HL-60 (cell line): ENCODE data around the gene SORL1.

Source experiments
- DNase-seq, 2 experiments: peaks; one replicate each; pipeline ENCODE4 v3.0.0-alpha.2; 2010 to 2020; ENCODE audit warnings: low read depth in 1 of 2, low spot score in 1 of 2
- H3K27ac ChIP-seq: fragments of 250-450 bp; sonication (Bioruptor Pico); replicated peaks from 2 replicates; pipeline ENCODE4 v1.5.1; 2020; ENCODE audit warnings: mild to moderate bottlenecking, moderate library complexity
- H3K27me3 ChIP-seq: fragments of 250-450 bp; sonication (Bioruptor Pico); 2 replicates; pipeline ENCODE4 v1.5.1; 2021; ENCODE audit warnings: mild to moderate bottlenecking, moderate library complexity; ENCODE audit not compliant: insufficient read depth, poor library complexity, severe bottlenecking
- H3K4me3 ChIP-seq: replicated peaks from 2 replicates; pipeline ENCODE4 v1.5.1; 2011; ENCODE audit warnings: mild to moderate bottlenecking, control low read depth, low read length; ENCODE audit not compliant: insufficient read depth
- GABPA ChIP-seq: IDR thresholded peaks from 2 replicates; pipeline ENCODE4 v1.6.1; 2012; ENCODE audit warnings: low read depth
- POLR2AphosphoS5 ChIP-seq: IDR thresholded peaks from 2 replicates; pipeline ENCODE4 v1.6.1; 2012; ENCODE audit warnings: low read depth
- SPI1 ChIP-seq: IDR thresholded peaks from 2 replicates; pipeline ENCODE4 v1.6.1; 2012; ENCODE audit warnings: low read depth, mild to moderate bottlenecking, borderline replicate concordance
- TF ChIP-seq, protein P1 (sequence below): IDR thresholded peaks from 2 replicates; pipeline ENCODE4 v1.6.1; 2012; ENCODE audit warnings: low read depth; ENCODE audit not compliant: insufficient replicate concordance
- TF ChIP-seq, protein P2 (sequence below): IDR thresholded peaks from one replicate; pipeline ENCODE4 v1.5.1; 2011; ENCODE audit warnings: low read length, control low read depth, inconsistent platforms; ENCODE audit not compliant: insufficient read depth

SORL1 gene

DNA sequence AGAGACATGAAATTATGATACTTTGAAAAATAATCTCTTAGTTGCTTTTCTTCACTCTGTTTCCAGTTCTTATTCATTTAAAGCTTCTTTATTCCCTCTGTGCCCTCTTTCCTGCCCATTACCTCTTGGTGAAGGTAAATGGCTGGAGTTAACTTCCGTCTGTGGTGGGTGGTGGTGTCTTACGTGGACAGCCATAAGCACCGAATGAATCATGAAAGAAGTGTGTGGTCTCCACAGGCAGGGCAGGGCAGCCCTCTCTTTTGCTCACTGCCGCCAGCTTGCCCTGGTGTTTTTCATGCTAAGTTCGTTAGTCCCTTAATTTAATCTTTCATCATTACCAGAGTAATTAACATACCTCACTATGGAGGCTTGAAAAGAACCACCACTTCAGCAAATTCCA, 99.3 kb downstream of the SORL1 start:
- TF ChIP-seq POLR2AphosphoS5 (no peak), GABPA (no peak), SPI1 (no peak)
- TF ChIP-seq, protein P1, sequence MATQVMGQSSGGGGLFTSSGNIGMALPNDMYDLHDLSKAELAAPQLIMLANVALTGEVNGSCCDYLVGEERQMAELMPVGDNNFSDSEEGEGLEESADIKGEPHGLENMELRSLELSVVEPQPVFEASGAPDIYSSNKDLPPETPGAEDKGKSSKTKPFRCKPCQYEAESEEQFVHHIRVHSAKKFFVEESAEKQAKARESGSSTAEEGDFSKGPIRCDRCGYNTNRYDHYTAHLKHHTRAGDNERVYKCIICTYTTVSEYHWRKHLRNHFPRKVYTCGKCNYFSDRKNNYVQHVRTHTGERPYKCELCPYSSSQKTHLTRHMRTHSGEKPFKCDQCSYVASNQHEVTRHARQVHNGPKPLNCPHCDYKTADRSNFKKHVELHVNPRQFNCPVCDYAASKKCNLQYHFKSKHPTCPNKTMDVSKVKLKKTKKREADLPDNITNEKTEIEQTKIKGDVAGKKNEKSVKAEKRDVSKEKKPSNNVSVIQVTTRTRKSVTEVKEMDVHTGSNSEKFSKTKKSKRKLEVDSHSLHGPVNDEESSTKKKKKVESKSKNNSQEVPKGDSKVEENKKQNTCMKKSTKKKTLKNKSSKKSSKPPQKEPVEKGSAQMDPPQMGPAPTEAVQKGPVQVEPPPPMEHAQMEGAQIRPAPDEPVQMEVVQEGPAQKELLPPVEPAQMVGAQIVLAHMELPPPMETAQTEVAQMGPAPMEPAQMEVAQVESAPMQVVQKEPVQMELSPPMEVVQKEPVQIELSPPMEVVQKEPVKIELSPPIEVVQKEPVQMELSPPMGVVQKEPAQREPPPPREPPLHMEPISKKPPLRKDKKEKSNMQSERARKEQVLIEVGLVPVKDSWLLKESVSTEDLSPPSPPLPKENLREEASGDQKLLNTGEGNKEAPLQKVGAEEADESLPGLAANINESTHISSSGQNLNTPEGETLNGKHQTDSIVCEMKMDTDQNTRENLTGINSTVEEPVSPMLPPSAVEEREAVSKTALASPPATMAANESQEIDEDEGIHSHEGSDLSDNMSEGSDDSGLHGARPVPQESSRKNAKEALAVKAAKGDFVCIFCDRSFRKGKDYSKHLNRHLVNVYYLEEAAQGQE: no peak
- TF ChIP-seq, protein P2, sequence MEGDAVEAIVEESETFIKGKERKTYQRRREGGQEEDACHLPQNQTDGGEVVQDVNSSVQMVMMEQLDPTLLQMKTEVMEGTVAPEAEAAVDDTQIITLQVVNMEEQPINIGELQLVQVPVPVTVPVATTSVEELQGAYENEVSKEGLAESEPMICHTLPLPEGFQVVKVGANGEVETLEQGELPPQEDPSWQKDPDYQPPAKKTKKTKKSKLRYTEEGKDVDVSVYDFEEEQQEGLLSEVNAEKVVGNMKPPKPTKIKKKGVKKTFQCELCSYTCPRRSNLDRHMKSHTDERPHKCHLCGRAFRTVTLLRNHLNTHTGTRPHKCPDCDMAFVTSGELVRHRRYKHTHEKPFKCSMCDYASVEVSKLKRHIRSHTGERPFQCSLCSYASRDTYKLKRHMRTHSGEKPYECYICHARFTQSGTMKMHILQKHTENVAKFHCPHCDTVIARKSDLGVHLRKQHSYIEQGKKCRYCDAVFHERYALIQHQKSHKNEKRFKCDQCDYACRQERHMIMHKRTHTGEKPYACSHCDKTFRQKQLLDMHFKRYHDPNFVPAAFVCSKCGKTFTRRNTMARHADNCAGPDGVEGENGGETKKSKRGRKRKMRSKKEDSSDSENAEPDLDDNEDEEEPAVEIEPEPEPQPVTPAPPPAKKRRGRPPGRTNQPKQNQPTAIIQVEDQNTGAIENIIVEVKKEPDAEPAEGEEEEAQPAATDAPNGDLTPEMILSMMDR: no peak
- Histone ChIP-seq H3K27ac (no peak overlapping the region), H3K27me3 (no peaks in the 10 kb centered on the region), H3K4me3 (no peak overlapping the region)
- no peak for DNase-seq

DNA sequence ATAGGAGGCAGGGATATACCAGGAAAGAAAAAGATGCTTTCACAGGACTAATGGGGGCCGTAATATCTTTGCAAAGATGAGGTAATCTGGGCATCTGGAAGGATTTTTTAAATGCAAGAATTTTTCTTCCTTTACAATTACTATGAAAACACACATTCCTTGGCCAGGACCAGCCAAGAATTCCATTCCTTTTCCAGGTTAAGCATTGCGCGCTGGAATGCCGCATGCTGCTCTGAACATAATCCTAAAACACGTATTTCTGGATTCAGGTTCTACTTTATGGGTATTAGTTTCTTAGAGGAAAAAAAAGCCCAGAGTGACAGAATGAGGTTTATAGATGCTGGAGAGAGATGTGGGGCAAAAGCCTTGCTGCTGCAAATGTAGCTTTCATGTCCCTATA, 100.0 kb downstream of the SORL1 start:
- no peak for DNase-seq
- Histone ChIP-seq H3K4me3 (no peak overlapping the region), H3K27me3 (no peaks in the 10 kb centered on the region), H3K27ac (no peak overlapping the region)
- TF ChIP-seq, protein P2: no peak
- TF ChIP-seq POLR2AphosphoS5 (no peak), SPI1 (no peak), GABPA (no peak)
- TF ChIP-seq, protein P1: no peak

DNA sequence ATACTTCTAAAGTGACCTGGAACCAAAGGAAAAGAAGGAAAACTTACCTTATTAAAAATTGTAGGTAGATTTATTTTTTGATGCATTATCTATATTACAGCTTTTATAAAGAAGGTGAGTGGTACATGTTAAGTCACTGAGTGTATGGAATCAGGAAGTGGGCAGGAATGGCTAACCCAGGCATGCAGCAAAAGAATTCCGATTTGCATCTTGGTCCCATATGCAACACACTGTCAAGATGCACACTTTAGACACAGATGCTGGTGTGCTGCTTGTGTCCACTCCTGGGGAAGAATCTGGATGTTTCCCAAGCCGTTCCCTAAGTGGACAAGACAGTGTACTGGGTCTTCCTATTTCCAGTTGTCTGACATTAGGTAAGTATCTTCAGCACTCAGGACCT, 100.5 kb downstream of the SORL1 start:
- no peak for DNase-seq
- H3K4me3 ChIP-seq: no peak overlapping the region
- no peak for TF ChIP-seq POLR2AphosphoS5
- TF ChIP-seq, protein P2: no peak
- TF ChIP-seq GABPA: no peak
- TF ChIP-seq, protein P1: no peak
- TF ChIP-seq SPI1: no peak
- no peaks in the 10 kb centered on the region for H3K27me3 ChIP-seq
- no peak overlapping the region for H3K27ac ChIP-seq
